DND-41 (cell line): ENCODE results near the gene LRFN2.

Experiments used
- ATAC-seq: fragments of 200-7000 bp; cut with Tn5 transposase; 3 replicates; pipeline ENCODE4 v1.9.1; 2021; ENCODE audit warnings: low read depth; ENCODE audit not compliant: insufficient read depth
- DNase-seq: peaks from one replicate; pipeline ENCODE4 v3.0.0-alpha.2; 2020
- H2AFZ ChIP-seq: 2 replicates; pipeline ENCODE4 v1.6.0; 2012; ENCODE audit warnings: low read depth, low read length
- H3K27ac ChIP-seq: 2 replicates; pipeline ENCODE4 v1.5.1; 2012; ENCODE audit warnings: low read length, inconsistent platforms
- H3K27me3 ChIP-seq: fragments of 200-600 bp; sonication (generic); 2 replicates; pipeline ENCODE4 v1.6.0; 2012; ENCODE audit warnings: low read length, mild to moderate bottlenecking, inconsistent platforms; ENCODE audit not compliant: insufficient read depth, poor library complexity
- H3K36me3 ChIP-seq: 2 replicates; pipeline ENCODE4 v1.5.1; 2012; ENCODE audit warnings: low read length, inconsistent platforms; ENCODE audit not compliant: insufficient read depth
- H3K4me1 ChIP-seq: 2 replicates; pipeline ENCODE4 v1.5.1; 2012; ENCODE audit warnings: mild to moderate bottlenecking, low read length; ENCODE audit not compliant: insufficient read depth
- H3K4me2 ChIP-seq: 2 replicates; pipeline ENCODE4 v1.6.0; 2012; ENCODE audit warnings: mild to moderate bottlenecking, moderate library complexity, low read length, inconsistent platforms; ENCODE audit not compliant: insufficient read depth
- H3K4me3 ChIP-seq, 2 experiments: fragments of 200-600 bp in 1 of 2; shearing (Covaris generic) in 1 of 2; 2 replicates each; pipeline ENCODE4 v1.5.1; 2012 to 2016; ENCODE audit warnings: inconsistent platforms in 2 of 2, low read length in 2 of 2, mild to moderate bottlenecking in 2 of 2, low read depth in 1 of 2, moderate library complexity in 1 of 2
- H3K79me2 ChIP-seq: 2 replicates; pipeline ENCODE4 v1.6.0; 2012; ENCODE audit warnings: low read length, inconsistent platforms; ENCODE audit not compliant: insufficient read depth
- H3K9ac ChIP-seq: 2 replicates; pipeline ENCODE4 v1.6.0; 2012; ENCODE audit warnings: low read depth, mild to moderate bottlenecking, inconsistent platforms, low read length, moderate library complexity
- H3K9me3 ChIP-seq: 2 replicates; pipeline ENCODE4 v1.5.1; 2012; ENCODE audit warnings: low read length, moderate library complexity, mild to moderate bottlenecking, inconsistent platforms; ENCODE audit not compliant: insufficient read depth, severe bottlenecking
- H4K20me1 ChIP-seq: 2 replicates; pipeline ENCODE4 v1.6.0; 2012; ENCODE audit warnings: low read length; ENCODE audit not compliant: insufficient read depth
- CTCF ChIP-seq: IDR thresholded peaks from 2 replicates; pipeline ENCODE4 v1.5.1; 2012; ENCODE audit warnings: borderline replicate concordance, low read length, moderate library complexity, mild to moderate bottlenecking; ENCODE audit not compliant: poor library complexity, severe bottlenecking; ENCODE audit errors: extremely low read depth
- EZH2 ChIP-seq: IDR thresholded peaks from 3 replicates; pipeline ENCODE4 v1.6.1; 2012; ENCODE audit warnings: borderline replicate concordance, low read depth, mild to moderate bottlenecking, moderate library complexity, low read length, inconsistent platforms; ENCODE audit not compliant: severe bottlenecking

The LRFN2 gene

GRCh38 chr6:40392589-40392988 is 194.6 kb downstream of the LRFN2 start:
- Histone ChIP-seq H3K4me1 (peaks cover 40% of the 10 kb centered on the region), H2AFZ (no peak overlapping the region), H3K36me3 (no peaks in the 10 kb centered on the region), H3K9ac (no peak overlapping the region), H3K4me2 (no peak overlapping the region), H4K20me1 (no peaks in the 10 kb centered on the region), H3K4me3 (no peak overlapping the region), H3K27ac (no peak overlapping the region), H3K9me3 (no peaks in the 10 kb centered on the region), H3K27me3 (no peaks in the 10 kb centered on the region), H3K79me2 (no peaks in the 10 kb centered on the region)
- DNase-seq (no peak), ATAC-seq (no peak)
- no peak for TF ChIP-seq CTCF

GRCh38 chr6:40391851-40392517 is 195.2 kb downstream of the LRFN2 start:
- no peak overlapping the region for H3K4me2 ChIP-seq
- DNase-seq (no peak), ATAC-seq (no peak)
- no peaks in the 10 kb centered on the region for H3K9me3 ChIP-seq
- peaks cover 46% of the 10 kb centered on the region for H3K4me1 ChIP-seq
- no peak overlapping the region for H3K4me3 ChIP-seq
- no peaks in the 10 kb centered on the region for H3K27me3 ChIP-seq
- no peak overlapping the region for H2AFZ ChIP-seq
- no peak overlapping the region for H3K27ac ChIP-seq
- TF ChIP-seq EZH2 (no peak), CTCF (no peak)
- H3K36me3 ChIP-seq: no peaks in the 10 kb centered on the region
- H4K20me1 ChIP-seq: no peaks in the 10 kb centered on the region
- no peak overlapping the region for H3K9ac ChIP-seq
- no peaks in the 10 kb centered on the region for H3K79me2 ChIP-seq

- Histone ChIP-seq H3K27me3 (no peaks in the 10 kb centered on the region), H2AFZ (no peak overlapping the region), H3K4me1 (peaks cover 55% of the 10 kb centered on the region), H3K4me3 (no peak overlapping the region), H3K4me2 (no peak overlapping the region), H4K20me1 (no peaks in the 10 kb centered on the region), H3K79me2 (no peaks in the 10 kb centered on the region), H3K9ac (no peak overlapping the region), H3K27ac (peak overlapping the region; percentile 93; the same call in 1 of the 2 replicates), H3K36me3 (no peaks in the 10 kb centered on the region), H3K9me3 (no peaks in the 10 kb centered on the region)
- no peak for ATAC-seq
- DNase-seq: peak; percentile 12
- TF ChIP-seq CTCF (no peak), EZH2 (no peak)
These were observed 196.1 kb downstream of the LRFN2 start for GRCh38 chr6:40391086-40391485.
